MCF 10A (cell line): Measurements from ENCODE around the gene SHKBP1. TPM values are rescaled to one million over a fixed set of nuclear protein-coding genes. Genes with fewer than 3 reads are reported as not detected.

Experiments used
- BruUV-seq: library from RNA; stranded (reverse); fragments of 400-500 nt; replicated peaks from 2 replicates; lab custom pipeline; 2021; lab: Mats Ljungman, UMichigan
- CTCF ChIA-PET: fragments of 300-600 bp; sonication (Branson Sonifier 250); formaldehyde crosslinking; extraction: SDS; loops from one replicate; lab custom pipeline; 2021; ENCODE audit warnings: antibody characterized with exemption, inconsistent platforms; lab: Yijun Ruan, JAX
- POLR2A ChIA-PET: fragments of 300-600, 350-650 bp; sonication (Branson Sonifier 250); formaldehyde crosslinking; extraction: SDS; loops from one replicate; lab custom pipeline; 2020; ENCODE audit warnings: antibody characterized with exemption, inconsistent platforms; lab: Yijun Ruan, JAX
- DNase-seq: peaks from one replicate; pipeline ENCODE4 v3.0.0-alpha.2; 2018; ENCODE audit not compliant: unreplicated experiment
- H3K27ac Mint-ChIP-seq: one replicate; pipeline ENCODE4 v1.8.0; 2022; ENCODE audit warnings: mild to moderate bottlenecking, low read depth, mixed read lengths; ENCODE audit not compliant: unreplicated experiment
- H3K27me3 Mint-ChIP-seq: one replicate; pipeline ENCODE4 v1.8.0; 2022; ENCODE audit warnings: mixed read lengths; ENCODE audit not compliant: insufficient read depth, unreplicated experiment
- H3K36me3 Mint-ChIP-seq: one replicate; pipeline ENCODE4 v1.8.0; 2022; ENCODE audit warnings: mild to moderate bottlenecking, moderate library complexity, mixed read lengths; ENCODE audit not compliant: insufficient read depth, unreplicated experiment
- H3K4me1 Mint-ChIP-seq: one replicate; pipeline ENCODE4 v1.8.0; 2022; ENCODE audit warnings: mixed read lengths; ENCODE audit not compliant: insufficient read depth, unreplicated experiment
- H3K4me3 Mint-ChIP-seq: one replicate; pipeline ENCODE4 v1.8.0; 2022; ENCODE audit warnings: mild to moderate bottlenecking, moderate library complexity, mixed read lengths; ENCODE audit not compliant: unreplicated experiment
- H3K9me3 Mint-ChIP-seq: one replicate; pipeline ENCODE4 v1.8.0; 2022; ENCODE audit warnings: mixed read lengths; ENCODE audit not compliant: unreplicated experiment
- intact Hi-C: fragments of 100-400 bp; cut with micrococcal nuclease; formaldehyde crosslinking; loops from 2 replicates; pipeline ENCODE4 v1.14.1; 2022
- total RNA-seq: library from RNA; stranded (reverse); gene quantifications from 2 replicates; pipeline ENCODE4 v1.2.3, GENCODE V29; 2022
- TF ChIP-seq, protein P1 (sequence below): fragments of 200-600 bp; IDR thresholded peaks from one replicate; pipeline ENCODE4 v1.8.0; 2022; ENCODE audit warnings: antibody characterized with exemption, mild to moderate bottlenecking; ENCODE audit not compliant: unreplicated experiment

SHKBP1 gene
- total RNA-seq, 1 experiment from 2014 or later: 41.5 TPM

DNA sequence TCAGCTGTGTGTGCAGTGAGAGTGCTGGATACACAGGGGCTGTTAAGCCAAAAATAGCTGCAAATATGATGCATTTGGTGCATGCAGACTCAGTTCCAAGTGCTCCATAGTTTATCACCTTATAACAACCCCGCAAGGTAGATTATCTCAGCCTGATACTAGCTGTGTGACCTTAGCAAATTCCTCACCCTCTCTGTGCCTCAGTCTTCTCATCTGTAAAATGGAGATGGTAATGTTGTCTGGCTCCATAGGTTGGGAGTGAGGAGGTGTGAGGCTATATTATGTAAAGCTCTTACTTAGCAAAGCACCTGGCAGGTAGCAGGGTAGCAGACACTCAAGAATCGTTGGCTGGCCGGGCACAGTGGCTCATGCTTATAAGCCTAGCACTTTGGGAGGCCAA, 23.8 kb upstream of the SHKBP1 start:
- Mint-ChIP-seq H3K9me3 (no peaks in the 10 kb centered on the region), H3K27me3 (peaks cover 43% of the 10 kb centered on the region), H3K4me3 (no peak overlapping the region), H3K27ac (no peak overlapping the region), H3K4me1 (peaks cover 6% of the 10 kb centered on the region), H3K36me3 (no peaks in the 10 kb centered on the region)
- POLR2A ChIA-PET: interaction anchor here (0.6 to 0.8 kb wide), 2 partner anchors 11 to 108 kb away, joined by 3 read pairs; no protein-coding TSS in a partner anchor
- no peak for DNase-seq
- CTCF ChIA-PET: interaction anchor here (0.6 to 0.9 kb wide), 4 partner anchors 12 to 110 kb away, joined by 3 to 4 read pairs (median 3); no protein-coding TSS in a partner anchor
- BruUV-seq: no TSS peak
- TF ChIP-seq, protein P1, sequence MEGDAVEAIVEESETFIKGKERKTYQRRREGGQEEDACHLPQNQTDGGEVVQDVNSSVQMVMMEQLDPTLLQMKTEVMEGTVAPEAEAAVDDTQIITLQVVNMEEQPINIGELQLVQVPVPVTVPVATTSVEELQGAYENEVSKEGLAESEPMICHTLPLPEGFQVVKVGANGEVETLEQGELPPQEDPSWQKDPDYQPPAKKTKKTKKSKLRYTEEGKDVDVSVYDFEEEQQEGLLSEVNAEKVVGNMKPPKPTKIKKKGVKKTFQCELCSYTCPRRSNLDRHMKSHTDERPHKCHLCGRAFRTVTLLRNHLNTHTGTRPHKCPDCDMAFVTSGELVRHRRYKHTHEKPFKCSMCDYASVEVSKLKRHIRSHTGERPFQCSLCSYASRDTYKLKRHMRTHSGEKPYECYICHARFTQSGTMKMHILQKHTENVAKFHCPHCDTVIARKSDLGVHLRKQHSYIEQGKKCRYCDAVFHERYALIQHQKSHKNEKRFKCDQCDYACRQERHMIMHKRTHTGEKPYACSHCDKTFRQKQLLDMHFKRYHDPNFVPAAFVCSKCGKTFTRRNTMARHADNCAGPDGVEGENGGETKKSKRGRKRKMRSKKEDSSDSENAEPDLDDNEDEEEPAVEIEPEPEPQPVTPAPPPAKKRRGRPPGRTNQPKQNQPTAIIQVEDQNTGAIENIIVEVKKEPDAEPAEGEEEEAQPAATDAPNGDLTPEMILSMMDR: no peak
- intact Hi-C loops: no loop called here

- ChIA-PET CTCF (interaction anchor here (1.2 kb wide), 1 partner anchor 47 kb away, joined by 3 read pairs; the partner anchor contains the start of gene LTBP4), POLR2A (no interaction called here)
- no peak for DNase-seq
- H3K4me1 Mint-ChIP-seq: peaks cover 6% of the 10 kb centered on the region
- H3K36me3 Mint-ChIP-seq: no peaks in the 10 kb centered on the region
- no peaks in the 10 kb centered on the region for H3K9me3 Mint-ChIP-seq
- H3K27ac Mint-ChIP-seq: no peak overlapping the region
- H3K27me3 Mint-ChIP-seq: peaks cover 42% of the 10 kb centered on the region
- intact Hi-C loops: no loop called here
- no peak overlapping the region for H3K4me3 Mint-ChIP-seq
- BruUV-seq: no TSS peak
- TF ChIP-seq, protein P1: no peak
Measured at GRCh38 chr19:40553885-40554857, 22.5 kb upstream of the SHKBP1 start.

GRCh38 chr19:40555978-40556689, 20.5 kb upstream of the SHKBP1 start:
- no peak for DNase-seq
- intact Hi-C loops: no loop called here
- H3K27me3 Mint-ChIP-seq: peaks cover 44% of the 10 kb centered on the region
- BruUV-seq: no TSS peak
- CTCF ChIA-PET: interaction anchor here (0.6 to 2.2 kb wide), 5 partner anchors 15 to 543 kb away, joined by 3 to 8 read pairs (median 4); no protein-coding TSS in a partner anchor
- H3K36me3 Mint-ChIP-seq: no peaks in the 10 kb centered on the region
- H3K27ac Mint-ChIP-seq: no peak overlapping the region
- TF ChIP-seq, protein P1: no peak
- H3K9me3 Mint-ChIP-seq: no peaks in the 10 kb centered on the region
- POLR2A ChIA-PET: interaction anchor here (1.5 kb wide), 1 partner anchor 14 kb away, joined by 6 read pairs; no protein-coding TSS in a partner anchor
- no peak overlapping the region for H3K4me3 Mint-ChIP-seq
- H3K4me1 Mint-ChIP-seq: no peaks in the 10 kb centered on the region
